GM18861 (cell line): Measurements from ENCODE around the gene PPP2R2C.

Experiments
- ATAC-seq: cut with Tn5 transposase; IDR thresholded peaks from one replicate; pipeline ENCODE4 v1.9.1; 2021; ENCODE audit not compliant: unreplicated experiment

Gene PPP2R2C

DNA sequence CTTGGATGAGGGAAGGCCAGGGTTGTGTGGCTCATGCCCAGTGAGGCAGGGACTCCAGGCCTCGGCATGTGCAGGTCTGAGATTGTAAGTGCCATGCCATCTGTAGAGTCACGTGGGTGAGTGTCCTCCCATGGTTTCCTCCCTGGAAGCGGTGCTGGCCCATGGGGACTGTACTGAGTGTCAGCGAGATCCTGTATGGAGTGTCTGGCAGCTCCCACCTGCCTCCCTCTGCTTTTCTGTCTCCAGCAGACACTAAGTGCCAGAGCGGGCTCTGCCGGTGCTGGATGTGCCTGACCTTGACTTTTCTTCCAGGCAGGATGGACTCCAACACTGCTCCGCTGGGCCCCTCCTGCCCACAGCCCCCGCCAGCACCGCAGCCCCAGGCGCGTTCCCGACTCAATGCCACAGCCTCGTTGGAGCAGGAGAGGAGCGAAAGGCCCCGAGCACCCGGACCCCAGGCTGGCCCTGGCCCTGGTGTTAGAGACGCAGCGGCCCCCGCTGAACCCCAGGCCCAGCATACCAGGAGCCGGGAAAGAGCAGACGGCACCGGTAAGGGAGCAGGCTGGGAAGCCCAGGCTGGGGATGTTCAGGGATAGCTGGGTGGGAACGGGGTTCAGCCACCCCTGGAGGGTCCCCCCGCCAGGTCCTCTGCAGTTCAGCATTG is 195.1 kb downstream of the PPP2R2C start:
- ATAC-seq, result no peak

DNA sequence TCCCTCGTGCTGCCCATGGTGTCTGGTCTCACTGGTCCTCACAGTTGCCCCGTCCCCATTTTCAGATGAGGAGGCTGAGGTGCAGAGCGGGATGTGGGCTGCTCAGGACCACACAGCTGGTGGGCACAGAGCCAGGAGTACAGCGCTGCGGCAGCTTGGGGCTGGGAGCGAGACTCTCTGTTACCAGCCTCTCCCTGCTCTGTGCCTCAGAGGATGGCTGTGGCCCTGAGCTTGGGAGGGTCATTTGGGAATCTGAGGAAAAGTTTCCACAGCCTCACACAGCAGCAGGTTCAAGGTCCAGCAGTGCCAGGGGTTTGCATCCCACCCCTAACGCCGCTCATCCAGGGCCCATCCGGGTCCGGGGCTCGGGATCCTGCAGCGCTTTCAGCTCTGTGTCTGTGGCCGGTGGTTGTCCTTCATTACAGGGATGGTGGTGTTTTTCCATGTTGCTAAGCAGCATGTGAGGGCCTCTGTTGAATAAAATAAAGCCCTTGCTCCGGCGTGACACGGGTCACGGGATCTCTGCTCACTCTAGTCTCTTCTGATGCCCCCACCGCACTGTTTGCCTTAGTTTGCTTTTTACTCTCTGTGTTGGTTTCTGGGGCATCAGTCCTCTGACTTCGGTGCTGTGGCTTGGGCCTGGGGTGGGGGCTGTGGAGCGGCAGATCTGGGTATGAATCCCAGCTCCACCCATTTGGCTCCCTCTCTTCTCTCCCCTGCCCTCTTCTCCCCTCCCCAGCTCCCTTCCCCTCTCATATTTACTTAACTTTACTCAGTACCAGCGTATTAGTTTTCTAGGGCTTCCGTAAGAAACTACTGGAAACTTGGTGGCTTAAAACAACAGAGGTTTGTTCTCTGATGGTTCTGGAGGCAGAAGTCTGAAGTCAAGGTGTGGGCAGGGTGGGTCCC is 196.3 kb downstream of the PPP2R2C start:
- ATAC-seq, result no peak

DNA sequence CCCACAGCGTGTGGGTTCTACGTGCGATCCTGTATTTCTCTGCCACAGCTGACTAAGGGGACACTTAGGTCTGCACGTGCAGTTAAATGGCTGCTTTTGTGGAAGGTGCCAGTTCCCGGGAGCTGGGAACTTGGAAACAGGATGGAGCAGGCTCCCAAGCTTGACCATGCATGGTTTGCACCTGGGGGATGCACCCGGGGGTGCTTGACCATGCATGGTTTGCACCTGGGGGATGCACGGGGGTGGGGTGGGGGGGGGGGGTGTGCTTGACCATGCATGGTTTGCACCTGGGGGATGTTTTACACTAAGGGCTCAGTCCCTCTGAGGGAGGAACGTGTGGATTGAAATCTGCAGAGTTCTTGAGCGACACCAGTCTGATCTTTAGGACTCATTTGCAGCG is 197.1 kb downstream of the PPP2R2C start:
- ATAC-seq, result no peak

DNA sequence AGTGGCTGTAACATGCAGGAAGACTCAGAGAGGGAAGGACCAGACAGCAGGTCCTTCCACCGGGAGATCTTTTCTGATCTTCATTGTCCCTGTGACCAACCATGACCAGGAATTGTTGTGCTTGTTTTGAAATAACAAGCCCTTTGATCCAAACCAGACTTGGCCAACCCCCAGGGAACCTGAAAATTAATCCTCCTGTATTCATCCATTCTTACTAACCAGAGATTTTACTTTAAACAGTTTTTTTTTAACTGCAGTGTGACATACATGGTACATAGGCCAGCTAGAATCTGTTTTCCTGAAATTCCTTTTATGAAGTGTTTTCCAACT is 198.8 kb downstream of the PPP2R2C start:
- ATAC-seq, result no peak

DNA sequence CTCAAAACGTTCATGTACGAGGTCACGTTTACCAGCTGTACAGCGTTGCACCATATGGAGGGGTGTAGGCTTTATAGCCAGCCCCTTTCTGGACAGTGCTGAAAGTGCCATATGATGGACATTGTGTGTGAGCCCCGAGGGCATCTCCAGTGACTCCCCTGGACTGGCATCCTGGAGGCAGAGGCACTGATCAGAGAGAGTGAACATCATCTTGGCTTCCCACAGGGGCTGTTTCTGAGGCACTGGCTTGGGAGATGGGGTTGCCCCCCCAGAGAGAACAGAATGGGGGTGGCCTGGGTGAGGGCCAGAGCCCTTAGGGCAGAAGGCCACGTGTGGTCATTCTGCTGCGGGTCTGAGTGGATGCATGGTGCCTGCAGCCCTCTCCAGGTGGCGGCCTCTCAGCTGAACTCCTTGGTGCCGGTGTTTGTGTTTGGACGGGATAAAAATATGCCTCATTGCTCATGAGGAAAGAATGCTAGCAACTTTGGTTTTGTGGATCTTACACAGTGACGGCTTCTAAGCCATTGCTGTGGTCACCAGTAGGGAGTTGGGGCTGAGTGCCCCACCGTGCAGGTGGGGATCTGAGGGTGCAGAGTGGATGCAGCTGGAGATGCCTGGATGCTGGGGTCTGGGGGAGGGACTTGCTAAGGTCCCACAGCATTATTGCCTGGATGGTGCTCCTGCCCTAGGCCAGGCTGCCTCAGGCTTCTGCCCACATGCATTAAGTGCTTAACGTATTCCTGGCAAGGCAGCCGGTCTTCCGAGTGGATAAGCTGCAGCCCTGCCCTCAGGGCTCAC is 199.4 kb downstream of the PPP2R2C start:
- no peak for ATAC-seq

DNA sequence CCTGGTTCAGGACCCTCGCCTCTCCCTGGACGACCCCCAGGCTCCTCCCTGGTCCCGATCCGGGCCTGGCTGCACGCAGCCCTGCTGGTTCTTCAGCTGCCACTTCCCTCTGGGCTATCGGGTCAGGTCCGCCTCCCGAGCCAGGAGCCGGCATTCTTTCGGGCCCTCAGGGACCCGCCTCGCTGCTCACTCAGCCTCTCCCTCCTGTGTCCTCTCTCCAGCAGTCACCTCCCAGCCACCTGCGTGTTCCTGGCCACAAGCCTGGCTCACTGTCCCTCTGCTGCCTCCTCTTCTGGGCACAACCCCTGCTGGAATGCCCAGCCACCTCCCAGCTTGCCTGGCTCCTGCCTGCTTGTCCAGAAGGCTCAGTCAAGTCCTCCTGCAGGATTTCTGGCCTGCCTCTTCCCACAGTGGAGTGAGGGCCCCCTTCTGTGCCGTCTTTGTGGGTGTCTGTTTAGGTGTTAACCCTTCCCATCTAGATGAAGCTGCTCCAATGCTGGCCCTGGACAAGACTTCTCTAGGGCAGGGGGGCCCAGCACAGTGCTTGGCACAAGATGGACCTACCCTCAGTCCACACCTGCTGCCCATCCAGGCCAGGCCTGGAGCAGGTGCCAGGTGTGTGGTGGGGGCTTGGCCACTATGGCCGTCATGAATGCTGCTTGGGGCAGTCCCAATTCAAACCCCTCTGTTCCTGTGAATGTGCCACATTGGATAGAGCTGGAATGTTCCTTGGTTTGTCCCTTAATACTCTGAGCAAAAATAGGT is 200.5 kb downstream of the PPP2R2C start:
- ATAC-seq, result no peak

DNA sequence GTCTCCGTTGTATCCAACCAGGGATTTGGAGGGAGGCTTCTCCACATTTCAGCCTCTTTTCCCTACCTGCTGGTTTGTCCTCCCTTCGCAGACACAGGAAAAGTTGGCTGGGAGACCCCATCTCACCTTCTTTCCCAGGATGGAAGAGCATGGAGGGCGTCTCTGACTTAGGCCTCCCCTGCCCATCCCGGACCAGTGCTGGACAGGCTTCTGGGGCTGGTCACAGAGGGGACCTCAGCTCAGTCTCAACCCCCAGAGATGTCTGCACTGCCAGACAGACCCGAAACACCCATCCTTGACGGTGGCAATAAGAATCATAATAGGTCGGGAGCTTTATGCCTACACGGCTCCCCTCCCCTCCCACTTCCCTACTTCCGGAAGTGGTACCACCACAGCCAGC is 201.2 kb downstream of the PPP2R2C start:
- no peak for ATAC-seq

DNA sequence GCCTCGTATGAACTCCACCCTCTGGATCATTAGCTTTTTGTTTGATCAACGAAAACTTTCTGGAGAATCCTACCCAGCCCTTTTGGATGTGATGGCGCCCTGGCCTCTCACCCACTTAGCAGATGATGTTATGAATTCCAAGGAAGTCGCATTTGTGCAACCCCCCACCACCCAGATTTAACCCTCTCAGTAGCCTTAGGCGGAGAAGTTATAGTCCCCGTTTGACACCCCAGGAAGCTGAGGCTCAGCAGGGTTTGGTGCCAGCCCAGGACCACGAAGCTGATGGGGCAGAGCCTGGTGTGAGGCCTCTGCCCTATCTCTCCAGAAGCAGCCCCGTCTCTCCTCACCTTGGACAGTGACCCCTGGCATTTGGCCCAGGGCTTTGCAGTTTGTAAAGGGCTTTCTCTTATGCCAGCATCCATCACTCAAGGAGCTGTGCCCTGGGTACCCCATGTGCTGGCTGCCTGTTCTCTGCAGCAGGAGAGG is 201.7 kb downstream of the PPP2R2C start:
- ATAC-seq, result no peak
